COLO668 (cell line): ENCODE results near the gene TMEM61.
A peak's percentile ranks its signal among the peaks of the same experiment; 100 is the strongest.
"Not testable (repeated sequence)": the region's sequence is repeated elsewhere in the genome, so short reads cannot be mapped to it uniquely, and the experiment has no call there.

ENCODE experiments used
- DNase-seq: peaks from one replicate; lab custom pipeline; 2025; ENCODE audit not compliant: unreplicated experiment; lab: John Stamatoyannopoulos, UW

TMEM61 gene

DNA sequence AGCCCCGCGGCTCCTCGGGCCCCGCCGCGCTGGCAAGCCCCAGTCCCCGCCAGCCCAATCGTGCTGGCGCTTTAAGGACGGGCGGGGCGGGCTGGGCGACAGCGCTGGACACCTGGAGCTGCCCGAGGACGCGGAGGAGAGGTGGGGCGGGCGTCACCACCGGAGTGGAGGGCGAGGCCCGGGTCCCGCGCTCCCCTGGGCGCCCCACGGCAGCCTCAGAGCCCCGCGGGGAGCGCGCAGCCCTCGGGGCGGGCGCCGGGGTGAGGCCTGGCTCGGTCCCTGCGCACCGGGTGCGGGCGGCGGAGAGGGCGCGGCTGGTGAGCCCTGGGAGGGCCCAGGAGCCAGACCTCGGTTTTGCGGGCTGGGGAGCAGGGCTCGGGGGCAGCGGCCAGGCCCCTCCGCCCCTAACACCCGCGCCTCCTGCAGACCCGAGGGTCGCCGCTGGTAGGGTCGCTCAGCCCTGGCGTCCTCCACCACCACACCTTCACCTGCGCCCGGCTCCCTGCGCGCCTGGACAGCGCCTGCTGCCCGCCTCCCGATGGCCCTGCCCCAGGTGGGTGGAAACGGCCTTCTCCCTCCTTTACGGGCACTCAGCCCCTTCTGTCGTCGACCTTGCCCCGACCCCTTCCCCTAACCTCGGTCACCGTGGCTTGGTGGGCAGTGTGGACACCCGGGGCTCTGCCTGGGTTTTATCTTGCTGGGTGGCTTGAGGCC is at the start of gene TMEM61:
TMEM61 (plus strand) TSS at position 101 of the 714 bp plus-strand sequence; CDS start at position 539, 438 bp downstream.
- DNase-seq = peak; percentile 91

DNA sequence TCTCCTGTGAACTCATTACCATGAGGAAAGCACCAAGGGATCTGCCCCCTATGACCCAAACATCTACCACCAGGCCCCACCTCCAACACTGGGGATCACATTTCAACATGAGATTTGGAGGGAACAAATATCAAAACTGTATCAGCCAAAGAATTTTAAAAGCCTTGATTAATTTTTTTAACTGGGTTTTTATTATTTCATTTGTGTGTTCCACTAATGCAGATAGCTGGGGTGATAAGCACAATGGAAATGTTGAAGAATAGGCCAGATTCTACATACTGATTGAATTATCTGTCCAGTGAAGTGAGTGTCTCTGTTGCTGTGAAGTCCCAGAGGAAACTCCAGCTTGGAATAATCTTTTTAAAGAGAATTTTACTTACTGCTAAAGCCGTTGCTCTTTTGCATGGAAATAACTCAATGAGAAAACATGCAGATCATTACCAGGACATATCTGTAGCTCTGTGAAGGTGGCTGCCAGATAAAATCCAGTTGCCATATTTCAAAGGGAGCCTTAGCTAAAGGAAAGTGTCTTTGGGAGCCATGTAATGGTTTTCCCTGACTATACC is 49.1 kb upstream of the TMEM61 start:
- DNase-seq = no peak

DNA sequence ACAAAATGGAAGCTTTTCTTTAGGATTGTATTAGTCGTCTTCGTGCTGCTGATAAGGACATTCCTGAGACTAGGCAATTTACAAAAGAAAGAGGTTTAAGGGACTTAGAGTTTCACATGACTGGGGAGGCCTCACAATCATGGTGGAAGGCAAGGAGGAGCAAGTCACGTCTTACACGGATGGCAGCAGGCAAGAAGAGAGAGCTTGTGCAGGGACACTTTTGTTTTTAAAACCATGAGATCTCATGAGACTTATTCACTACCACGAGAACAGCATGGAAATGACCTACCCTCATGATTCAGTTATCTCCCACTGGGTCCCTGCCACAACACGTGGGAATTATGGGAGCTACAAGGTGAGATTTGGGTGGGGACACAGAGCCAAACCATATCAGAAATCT is 46.3 kb upstream of the TMEM61 start:
- DNase-seq = not testable (repeated sequence)

DNA sequence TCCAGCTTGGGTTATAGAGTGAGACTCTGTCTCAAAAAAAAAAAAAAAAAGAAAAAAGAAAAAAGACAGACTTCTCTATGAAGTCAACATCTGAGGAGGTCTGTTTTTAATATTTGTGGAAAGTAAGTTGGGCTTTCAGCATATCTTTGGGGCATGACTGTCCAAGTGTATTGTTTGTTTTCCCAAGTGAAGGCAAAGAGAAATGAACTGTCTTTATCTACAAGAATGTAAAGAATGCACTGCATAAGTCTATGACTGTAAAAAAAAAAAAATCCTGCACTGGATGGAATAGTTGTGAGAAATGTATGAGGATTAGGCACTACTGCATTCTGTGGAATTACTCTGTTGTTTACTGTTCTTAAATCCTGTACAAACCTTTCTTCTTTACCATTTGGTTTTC is 45.6 kb upstream of the TMEM61 start:
- no peak for DNase-seq

DNA sequence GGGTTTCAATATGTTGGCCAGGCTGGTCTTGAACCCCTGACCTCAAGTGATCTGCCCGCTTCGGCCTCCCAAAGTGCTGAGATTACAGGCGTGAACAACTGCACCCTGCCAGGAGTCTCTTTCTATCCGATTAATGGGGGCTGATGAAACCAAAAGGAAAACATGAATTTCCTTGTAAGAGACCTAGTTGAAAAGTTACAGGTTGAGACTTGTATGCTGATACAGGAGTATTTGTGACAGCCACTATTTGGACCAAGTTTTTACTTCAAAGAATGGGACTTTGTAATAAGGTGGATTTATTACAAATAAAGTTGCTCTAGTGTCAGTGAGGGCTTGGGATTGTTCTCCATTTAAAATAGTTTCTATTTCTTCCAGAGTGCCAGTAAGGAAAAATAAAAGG is 43.6 kb upstream of the TMEM61 start:
- no peak for DNase-seq

DNA sequence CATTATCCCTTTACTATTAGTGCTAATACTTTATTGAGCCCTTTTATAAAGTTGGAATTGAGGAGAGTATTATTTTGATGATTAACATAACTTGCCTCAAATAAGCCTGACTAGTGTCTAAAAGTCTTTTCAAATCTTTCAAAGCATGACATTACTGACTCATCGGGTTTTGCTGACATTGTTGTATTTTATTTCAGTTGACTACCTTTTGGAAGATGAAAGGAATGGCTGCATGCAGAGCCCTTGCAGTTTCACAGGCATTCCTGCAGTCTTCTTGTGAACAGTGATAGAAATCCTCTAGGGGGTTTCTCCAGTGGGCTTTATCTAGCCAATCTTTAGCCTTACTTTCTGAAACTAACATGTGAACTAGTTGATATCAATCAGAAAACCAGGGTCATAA is 43.0 kb upstream of the TMEM61 start:
- no peak for DNase-seq

DNA sequence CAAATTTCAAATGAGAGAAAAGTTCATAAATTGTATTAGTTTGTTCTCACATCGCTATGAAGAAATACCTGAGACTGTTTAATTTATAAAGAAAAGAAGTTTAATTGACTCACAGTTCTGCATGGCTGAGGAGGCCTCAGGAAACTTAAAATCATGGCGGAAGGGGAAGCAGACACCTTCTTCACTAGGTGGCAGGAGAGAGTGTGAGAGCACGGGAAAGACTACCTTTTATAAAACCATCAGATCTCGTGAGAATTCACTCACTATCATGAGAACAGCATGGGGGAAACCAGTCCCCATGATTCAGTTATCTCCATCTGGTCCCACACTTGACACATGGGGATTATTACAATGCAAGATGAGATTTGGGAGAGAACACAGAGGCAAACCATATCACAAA is 41.5 kb upstream of the TMEM61 start:
- not testable (repeated sequence) for DNase-seq

DNA sequence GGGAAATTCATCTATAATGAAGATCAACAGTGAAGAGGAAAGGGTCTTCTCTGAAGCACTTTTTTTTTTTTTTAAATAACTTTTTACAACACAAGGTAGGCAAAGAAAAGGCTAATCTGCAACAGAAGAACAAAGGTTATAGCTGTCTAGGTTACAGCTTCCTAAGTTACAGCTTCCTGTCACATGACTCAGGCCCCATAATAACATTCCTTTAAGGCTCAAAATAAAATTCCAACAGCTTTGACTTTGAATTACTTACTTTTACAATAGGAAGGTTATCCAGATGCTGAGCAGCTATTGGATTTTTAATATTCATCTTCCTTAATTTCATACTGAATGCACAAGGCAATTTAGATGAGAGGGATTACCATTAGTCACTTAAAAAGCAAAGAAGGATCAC is 40.4 kb upstream of the TMEM61 start:
- DNase-seq = no peak

DNA sequence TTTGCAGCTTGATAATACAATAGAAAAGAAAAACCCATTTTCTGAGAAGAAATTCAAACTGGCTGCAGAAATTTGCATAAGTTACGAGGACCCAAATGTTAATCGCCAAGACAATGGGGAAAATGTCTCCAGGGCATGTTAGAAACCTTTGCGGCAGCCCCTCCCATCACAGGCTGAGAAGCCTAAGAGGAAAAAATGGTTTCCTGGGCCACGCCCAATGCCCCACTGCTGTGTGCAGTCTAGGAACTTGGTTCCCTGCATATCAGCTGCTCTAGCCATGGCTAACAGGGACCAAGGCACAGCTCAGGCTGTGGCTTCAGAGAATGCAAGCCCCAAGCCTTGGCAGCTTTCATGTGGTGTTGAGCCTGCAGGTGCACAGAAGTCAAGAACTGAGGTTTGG is 37.5 kb upstream of the TMEM61 start:
- DNase-seq = no peak

DNA sequence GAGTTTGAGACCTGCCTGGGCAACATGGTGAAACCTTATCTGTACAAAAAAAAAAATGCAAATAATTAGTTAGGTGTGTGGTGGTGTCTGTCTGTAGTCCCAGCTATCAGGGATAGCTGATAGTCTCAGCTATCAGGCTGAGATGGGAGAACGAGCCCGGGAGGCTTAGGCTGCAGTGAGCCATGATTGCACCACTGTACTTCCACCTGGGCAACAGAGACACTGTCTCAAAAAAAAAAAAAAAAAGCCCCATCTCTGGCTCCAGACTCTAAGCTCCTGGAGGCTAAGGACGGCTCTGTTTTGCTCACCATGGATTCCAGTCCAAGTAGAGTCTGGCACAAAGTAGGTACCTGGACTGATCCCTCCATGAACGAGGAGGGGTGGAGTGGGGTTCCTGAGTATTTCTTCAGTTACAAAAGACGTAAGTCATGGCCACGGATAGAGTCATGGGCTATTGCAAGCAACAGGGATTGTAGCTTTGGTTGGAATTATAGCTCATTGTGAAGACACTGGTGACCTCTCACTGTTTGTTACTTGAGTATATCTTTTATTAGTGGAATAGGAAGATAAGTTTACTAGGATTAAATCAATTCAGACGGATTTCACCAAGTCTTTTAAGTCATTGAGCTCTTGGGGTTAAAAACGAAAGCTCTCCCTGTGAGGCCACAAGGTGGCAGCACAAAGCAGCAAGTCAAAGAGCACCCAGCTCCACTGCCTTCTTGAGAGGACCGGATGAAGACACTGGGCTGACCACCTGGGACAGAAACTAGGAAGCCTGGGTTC is 35.6 kb upstream of the TMEM61 start:
- DNase-seq = peak; percentile 91

DNA sequence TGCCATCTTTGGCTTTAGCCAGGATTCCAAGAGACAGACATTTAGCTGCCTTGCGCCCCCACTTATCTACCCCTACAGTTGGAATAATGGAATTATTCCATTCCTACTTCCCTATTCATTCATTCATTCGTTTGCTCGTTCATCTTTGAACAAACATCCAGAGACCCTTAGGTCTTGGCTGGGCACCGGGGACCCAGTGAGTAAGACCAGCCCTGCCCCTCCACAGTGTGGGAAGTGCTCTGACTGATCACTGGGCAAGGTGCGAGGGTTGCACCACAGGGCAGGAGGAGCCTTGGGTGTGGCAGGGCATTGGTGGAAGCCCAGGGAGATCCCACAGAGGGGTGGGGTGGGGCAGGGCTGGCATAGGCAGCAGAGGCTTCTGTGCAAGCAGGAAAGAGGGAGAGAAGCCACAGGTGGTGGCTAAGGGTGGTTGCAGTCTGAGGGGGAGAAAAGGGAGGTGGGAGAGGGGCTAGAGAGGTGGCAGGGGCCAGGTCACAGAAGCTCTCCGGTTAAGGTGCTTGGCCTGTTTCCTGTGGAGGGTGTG is 35.0 kb upstream of the TMEM61 start:
- DNase-seq = peak; percentile 33

DNA sequence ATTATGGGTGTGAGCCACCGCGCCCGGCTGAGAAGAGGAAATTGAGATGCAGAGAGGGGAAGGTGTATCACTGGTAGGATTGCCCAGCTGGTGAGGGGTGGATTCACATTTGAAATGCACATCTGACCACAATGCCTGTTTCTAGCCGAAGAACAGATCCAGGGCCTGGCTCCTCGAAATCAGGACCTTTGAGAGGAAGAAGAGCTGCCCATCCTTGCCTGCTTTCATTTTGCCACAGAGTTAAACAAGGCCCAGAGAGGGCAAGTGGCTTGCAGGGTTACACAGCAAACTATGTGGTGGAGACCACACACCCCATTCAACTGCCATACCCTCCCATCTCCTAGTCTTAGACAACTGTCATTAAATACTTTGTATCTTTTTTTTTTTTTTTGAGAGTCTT is 32.9 kb upstream of the TMEM61 start:
- DNase-seq = no peak

DNA sequence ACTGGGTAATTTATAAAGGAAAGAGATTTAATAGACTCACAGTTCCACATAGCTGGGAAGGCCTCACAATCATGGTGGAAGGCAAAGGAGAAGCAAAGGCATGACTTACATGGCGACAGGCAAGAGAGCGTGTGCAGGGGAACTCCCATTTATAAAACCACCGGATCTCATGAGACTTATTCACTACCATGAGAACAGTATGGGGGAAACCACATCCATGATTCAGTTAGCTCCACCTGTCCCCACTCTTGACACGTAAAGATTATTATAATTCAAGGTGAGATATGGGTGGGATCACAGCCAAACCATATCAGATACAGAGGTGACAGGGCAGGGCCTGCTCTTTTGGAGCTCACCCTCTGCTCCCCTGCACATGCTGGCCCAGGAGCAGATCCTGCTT is 31.4 kb upstream of the TMEM61 start:
- no peak for DNase-seq

DNA sequence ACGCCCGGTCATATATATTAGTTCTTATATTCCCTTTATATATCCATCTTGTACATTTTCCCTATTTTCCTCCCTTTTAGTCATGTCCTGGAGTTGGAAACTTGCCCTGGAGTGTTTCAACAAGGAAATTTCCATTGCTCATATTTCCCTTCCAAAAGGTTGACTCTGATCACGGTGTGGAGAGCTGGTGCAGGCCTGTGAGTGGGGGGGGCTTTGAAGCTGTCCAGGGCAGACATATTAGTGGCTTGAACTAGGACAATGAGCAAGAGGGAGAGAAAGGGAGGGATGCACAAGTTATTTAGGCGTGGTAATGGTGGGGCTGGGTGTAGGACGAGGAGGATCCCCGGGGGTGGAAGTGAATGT is 30.4 kb upstream of the TMEM61 start:
- no peak for DNase-seq

DNA sequence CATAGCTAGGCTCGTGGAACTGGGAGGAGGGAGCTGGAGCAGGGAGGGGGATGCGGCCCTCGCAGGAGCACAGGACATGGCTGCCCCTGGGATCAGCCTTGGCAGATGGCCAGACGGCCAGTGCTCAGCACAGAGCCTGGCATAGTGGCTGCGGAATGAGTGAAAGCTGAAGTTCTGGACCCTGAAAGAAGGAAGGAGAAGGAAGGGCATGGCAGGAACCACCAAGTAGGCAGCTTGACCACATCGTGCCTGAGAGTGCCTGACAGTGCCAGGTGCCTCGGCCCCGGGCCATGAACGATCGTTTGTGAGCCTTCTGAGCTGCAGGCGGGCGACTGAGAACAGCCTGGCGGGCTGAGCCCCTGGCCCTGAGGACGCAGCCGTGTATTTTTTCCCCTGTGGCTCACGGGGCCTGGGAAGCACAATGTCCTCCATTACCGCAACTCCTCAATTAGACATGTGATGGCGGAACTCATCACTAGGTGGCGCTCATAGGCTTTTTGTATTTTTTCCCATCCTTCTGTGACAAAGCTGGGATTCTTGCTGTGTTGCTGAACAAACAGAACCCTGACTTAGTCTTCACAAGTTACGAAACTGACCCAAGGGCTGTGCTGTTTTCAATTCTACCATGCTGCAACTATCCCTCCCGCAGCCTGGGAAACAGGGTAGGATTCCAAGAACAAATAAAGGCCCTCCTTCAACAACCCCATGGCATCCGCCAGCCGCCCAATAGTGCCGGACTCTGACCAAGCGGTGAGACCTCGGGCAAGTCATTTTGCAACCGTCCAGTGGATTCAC is 29.9 kb upstream of the TMEM61 start:
- DNase-seq = peak; percentile 88

DNA sequence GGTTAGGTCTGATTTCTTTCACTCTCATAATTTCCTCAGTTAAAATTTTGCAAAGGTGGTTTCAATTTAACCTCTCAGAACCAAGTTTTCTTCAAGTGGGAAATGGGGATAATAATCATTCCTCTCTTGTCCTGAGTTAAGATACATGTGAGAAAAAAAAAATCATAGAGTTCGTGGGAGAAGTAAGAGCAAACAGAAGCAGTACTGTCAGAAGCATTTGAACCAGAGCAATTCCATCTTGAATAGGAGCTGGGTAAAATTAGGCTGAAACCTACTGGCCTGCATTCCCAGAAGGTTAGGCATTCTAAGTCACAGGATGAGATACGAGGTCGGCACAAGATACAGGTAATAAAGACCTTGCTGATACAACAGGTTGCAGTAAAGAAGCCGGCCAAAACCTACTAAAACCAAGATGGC is 28.6 kb upstream of the TMEM61 start:
- no peak for DNase-seq

DNA sequence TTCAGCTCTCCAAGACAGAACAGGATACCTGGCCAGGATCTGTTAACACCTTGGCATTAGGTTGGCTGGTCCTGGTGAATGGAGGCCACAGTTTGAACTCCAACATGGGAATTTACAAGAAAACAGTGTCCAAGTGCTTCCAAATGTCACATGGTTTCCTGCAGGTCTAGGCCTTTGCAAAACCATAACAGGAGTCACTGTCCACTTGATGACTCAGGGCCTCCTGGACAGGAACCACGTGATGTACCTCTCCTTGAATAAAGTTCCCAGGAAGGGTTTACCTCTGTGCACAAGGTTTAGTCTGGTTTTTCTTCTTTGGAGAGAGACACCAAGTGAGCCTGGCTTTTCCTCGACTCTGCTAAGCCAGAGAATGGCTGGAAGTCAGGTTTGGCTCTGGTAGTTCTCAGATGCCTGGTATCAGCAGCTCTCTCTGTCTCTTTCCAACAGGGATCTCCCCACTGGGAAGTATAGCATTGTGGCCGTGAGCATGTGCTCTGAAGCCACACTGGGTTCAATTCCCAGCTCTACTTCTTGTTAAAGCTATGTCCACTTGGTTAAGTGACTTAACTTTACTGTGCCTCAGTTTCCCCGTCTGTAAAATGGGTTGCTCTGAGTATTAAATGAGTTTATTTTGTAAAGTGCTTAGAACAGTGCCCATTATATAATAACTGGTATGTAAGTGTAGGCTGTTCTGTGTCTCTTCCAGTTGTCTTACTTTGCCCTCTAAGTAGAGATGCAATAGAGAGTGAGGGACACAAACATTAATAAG is 27.3 kb upstream of the TMEM61 start:
- no peak for DNase-seq

DNA sequence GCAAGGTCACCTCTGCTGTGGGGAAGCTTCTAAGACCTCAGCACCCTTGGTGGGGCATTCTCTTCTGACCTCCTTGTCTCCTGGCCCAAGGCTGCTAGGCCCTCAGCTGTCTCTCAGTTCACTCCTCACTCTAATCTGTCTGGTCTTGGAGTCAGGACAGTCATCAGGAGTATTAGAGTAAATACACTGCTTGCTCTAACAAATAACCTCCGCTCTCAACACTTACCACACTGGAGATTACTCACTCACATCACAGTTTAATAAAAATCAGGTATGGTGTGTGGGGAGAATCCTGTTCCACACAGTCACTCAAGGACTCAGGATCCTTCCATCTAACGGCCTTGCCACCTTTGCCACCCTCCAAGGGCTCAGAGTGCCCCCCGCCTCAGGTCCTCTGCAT is 26.6 kb upstream of the TMEM61 start:
- no peak for DNase-seq

DNA sequence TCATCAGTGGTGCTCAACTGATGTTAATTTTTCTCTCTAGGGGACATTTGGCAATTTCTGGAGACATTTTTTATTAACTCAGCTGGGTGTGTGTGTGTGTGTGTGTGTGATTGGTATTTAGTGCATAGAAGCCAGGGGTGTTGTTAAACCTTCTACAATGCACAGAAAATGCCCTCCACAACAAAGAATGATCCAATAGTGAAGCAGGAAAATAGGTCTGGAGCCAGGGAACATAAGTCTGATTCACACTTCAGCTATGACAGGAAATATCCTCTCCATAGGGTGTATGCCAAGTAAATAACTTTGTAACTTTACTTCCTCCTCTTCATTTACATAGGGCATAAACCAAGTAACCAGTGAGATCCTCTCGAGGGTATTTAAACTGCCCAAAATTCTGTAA is 25.1 kb upstream of the TMEM61 start:
- no peak for DNase-seq

DNA sequence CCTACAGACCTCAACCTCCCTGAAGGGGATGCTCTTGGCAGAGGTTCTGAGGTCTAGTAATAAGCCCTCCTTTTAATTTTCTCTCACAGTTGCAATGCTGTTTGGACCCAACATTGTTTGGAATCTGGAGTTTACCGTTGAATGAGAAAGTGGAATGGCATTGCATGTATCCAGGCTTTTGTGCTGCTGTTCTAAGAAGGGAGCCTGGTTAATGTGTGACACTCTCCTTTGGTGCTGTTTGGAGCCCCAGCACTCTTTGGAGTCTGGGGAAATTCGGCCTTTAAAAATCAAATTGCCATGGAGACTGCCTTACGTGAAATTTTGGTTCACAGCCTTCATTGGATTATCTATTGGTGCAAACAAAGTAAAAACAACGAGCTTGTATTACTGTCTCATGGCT is 23.7 kb upstream of the TMEM61 start:
- DNase-seq = no peak

DNA sequence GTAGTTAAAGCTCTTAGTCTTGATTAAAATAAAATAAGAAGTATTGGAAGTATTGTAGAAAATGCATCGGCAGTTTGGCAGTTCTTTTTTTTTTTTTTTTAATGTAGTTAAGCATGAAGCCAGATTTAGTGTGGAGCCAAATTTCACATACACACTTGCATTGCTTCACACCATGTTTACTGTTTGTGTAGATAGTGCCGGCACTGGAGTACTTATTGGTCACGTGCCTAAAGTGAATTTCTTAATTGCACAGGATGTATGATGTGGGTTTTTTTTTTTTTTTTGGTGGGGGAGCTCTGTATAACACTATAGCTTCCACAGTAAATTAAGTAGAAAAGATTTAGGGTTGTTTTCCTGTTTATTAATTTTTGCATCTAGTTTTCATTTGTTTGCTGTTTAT is 21.2 kb upstream of the TMEM61 start:
- DNase-seq = no peak
